ENCODE measurements around the gene MAL.

- TF ChIP-seq CTCF (IDR thresholded peaks at IDR 0.05; ENCODE audit: insufficient read depth, low read depth, low read length), result no peak
- TF ChIP-seq EZH2 (IDR thresholded peaks at IDR 0.05; ENCODE audit: insufficient read depth, low read length), result no peak
Measured at GRCh38 chr2:95057535-95058370, 32.2 kb downstream of the MAL start.
